K562 (cell line): Measurements from ENCODE around the gene SCNN1A. TPM values are rescaled to one million over a fixed set of nuclear protein-coding genes. Genes with fewer than 3 reads are reported as not detected.

Source experiments
- ARID4B ChIP-seq: sonication (generic); formaldehyde crosslinking; IDR thresholded peaks from 2 replicates; pipeline ENCODE4 v1.8.0; 2022; ENCODE audit warnings: mild to moderate bottlenecking, missing genetic modification reagents
- FOXJ2 ChIP-seq: fragments of 200-800 bp; sonication (Bioruptor generic); IDR thresholded peaks from 2 replicates; pipeline ENCODE4 v1.6.1; 2016; ENCODE audit warnings: missing genetic modification characterization, missing compliant biosample characterization
- HDAC8 ChIP-seq: fragments of 450-650 bp; IDR thresholded peaks from 2 replicates; pipeline ENCODE4 v1.6.1; 2016; ENCODE audit warnings: mild to moderate bottlenecking, missing genetic modification characterization, moderate library complexity, missing compliant biosample characterization
- HNRNPH1 ChIP-seq: fragments of 200-400 bp; formaldehyde crosslinking; optimal IDR thresholded peaks from 2 replicates; pipeline ENCODE3; 2017; ENCODE audit warnings: low read depth, mild to moderate bottlenecking, low read length, moderate library complexity
- HNRNPL ChIP-seq: fragments of 200-400 bp; formaldehyde crosslinking; IDR thresholded peaks from 2 replicates; pipeline ENCODE4 v1.6.1; 2017; ENCODE audit warnings: low read depth, mild to moderate bottlenecking, low read length
- LARP7 ChIP-seq: fragments of 450-650 bp; IDR thresholded peaks from 2 replicates; pipeline ENCODE4 v1.6.1; 2016
- NBN ChIP-seq: fragments of 450-650 bp; IDR thresholded peaks from 2 replicates; pipeline ENCODE4 v1.6.1; 2016; ENCODE audit warnings: low read depth, mild to moderate bottlenecking
- POLR2B ChIP-seq: fragments of 450-650 bp; IDR thresholded peaks from 2 replicates; pipeline ENCODE4 v1.6.1; 2018; ENCODE audit warnings: low read depth; ENCODE audit not compliant: partially characterized antibody
- RBFOX2 ChIP-seq: fragments of 200-400 bp; formaldehyde crosslinking; IDR thresholded peaks from 2 replicates; pipeline ENCODE4 v1.6.1; 2017; ENCODE audit warnings: low read depth, mild to moderate bottlenecking, low read length, moderate library complexity
- SMAD4 ChIP-seq: fragments of 250-450 bp; sonication (Bioruptor Pico); conservative IDR thresholded peaks from 2 replicates; pipeline ENCODE4 v1.8.0; 2021; ENCODE audit warnings: inconsistent platforms, mild to moderate bottlenecking, moderate library complexity
- SREBF1 ChIP-seq: fragments of 150-350 bp; IDR thresholded peaks from 2 replicates; pipeline ENCODE4 v1.6.1; 2014; ENCODE audit warnings: antibody characterized with exemption, low read depth, low read length, borderline replicate concordance
- TAF9B ChIP-seq: fragments of 450-650 bp; IDR thresholded peaks from 2 replicates; pipeline ENCODE4 v1.6.1; 2018; ENCODE audit warnings: mild to moderate bottlenecking; ENCODE audit not compliant: partially characterized antibody
- U2AF1 ChIP-seq: fragments of 200-400 bp; formaldehyde crosslinking; optimal IDR thresholded peaks from 2 replicates; pipeline ENCODE3; 2017; ENCODE audit warnings: mild to moderate bottlenecking, low read depth, low read length, moderate library complexity
- ZBED1 ChIP-seq: IDR thresholded peaks from 2 replicates; pipeline ENCODE4 v1.6.1; 2014
- ZFP30 ChIP-seq: fragments of 250-450 bp; sonication (Bioruptor Pico); IDR thresholded peaks from 2 replicates; pipeline ENCODE4 v1.8.0; 2022; ENCODE audit warnings: moderate library complexity, mild to moderate bottlenecking, inconsistent platforms, borderline replicate concordance
- ZFX ChIP-seq: sonication (generic); formaldehyde crosslinking; IDR thresholded peaks from 2 replicates; pipeline ENCODE4 v1.8.0; 2022; ENCODE audit warnings: mild to moderate bottlenecking, missing genetic modification reagents, moderate library complexity
- ZNF395 ChIP-seq: fragments of 200-800 bp; sonication (Bioruptor generic); IDR thresholded peaks from 2 replicates; pipeline ENCODE4 v1.6.1; 2017; ENCODE audit warnings: missing genetic modification characterization, missing compliant biosample characterization
- polyA plus RNA-seq, 8 experiments: library from polyadenylated mRNA; depleted of rRNA in 4 of 8; stranded (reverse) in 5 of 8; unstranded in 3 of 8; fragments of >200 nt; fragmentation: Nextera tagmentation in 2 of 8; fragmentation: Illumina TruSeq in 1 of 8; extraction: Ambion mirVana in 2 of 8; extraction: Trizol in 1 of 8; gene quantifications; 2 replicates each; pipeline versions ENCODE4 v1.2.1 to v1.2.3, GENCODE V29; 2011 to 2014; ENCODE audit warnings: inconsistent platforms in 1 of 8, missing spikeins in 1 of 8
- total RNA-seq, 7 experiments: library from RNA; depleted of rRNA in 6 of 7; stranded (reverse); fragments of >200 nt in 6 of 7; fragmentation: Illumina TruSeq in 2 of 7; extraction: Trizol in 2 of 7; gene quantifications; 2 replicates each; pipeline versions ENCODE4 v1.2.1 to v1.2.3, GENCODE V29; 2011 to 2021; ENCODE audit warnings: low replicate concordance in 1 of 7
- TF ChIP-seq, protein P1 (sequence below): IDR thresholded peaks from 2 replicates; pipeline ENCODE4 v1.6.1; 2016; ENCODE audit warnings: missing genetic modification characterization, missing compliant biosample characterization

The SCNN1A gene
- total and polyA plus RNA-seq, 9 of the 15 experiments (the other 6 are each of a cell fraction or from before 2014, with no cell fraction given), result 0.15 to 0.49 (median 0.32) TPM; not detected in 5

DNA sequence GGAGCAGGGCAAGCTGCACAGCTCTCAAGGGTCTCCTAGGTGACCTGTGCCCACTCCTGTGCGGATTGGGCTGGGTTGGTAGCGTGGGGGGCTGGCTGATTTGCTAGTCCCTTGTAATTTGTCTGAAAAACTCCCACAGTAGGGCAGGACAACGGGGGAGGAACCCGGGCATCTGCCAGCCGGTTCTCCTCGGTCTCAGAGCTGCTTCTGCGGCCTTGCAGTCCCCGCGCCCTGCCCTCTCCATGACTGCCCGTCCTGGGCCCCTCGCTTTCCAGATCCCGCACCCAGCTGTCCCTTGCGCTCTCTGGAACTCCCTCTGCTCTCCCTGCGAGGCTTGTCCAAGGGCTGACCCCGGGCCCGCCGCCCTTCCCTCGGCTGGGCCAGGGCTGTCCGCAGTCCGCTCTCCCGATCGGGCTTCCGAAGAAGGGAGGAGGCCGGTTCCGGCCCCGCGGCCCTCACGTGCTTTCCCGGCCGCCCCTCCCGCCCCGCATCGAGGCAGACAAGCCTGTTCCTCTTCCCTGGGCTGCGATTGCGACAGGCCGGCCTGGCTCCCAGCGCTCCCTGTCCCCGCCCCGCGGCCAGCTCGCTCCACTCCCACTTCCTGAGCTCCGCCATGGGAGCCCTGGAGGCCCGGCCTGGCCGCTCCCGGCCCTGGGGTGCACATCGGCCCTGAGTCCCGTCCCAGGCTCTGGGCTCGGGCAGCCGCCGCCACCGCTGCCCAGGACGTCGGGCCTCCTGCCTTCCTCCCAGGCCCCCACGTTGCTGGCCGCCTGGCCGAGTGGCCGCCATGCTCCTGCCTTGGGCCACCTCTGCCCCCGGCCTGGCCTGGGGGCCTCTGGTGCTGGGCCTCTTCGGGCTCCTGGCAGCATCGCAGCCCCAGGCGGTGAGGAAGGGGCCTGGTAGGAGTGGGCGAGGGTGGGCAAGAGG is 8.5 kb upstream of the SCNN1A start, which contains the start of gene LTBR (continued):
- TF ChIP-seq ZNF395 (peak; percentile 22; the same call in 1 of the 2 replicates), NBN (0 out of 2 replicates have a peak, but pooled peaks have one; percentile 33), RBFOX2 (peak; percentile 90), LARP7 (no peak), POLR2B (peak; percentile 57), SMAD4 (peak; percentile 67), TAF9B (peak; percentile 22), ZBED1 (peak; percentile 42; the same call in 1 of the 2 replicates), HNRNPH1 (no peak), ARID4B (CRISPR knock-in tag) (peak; percentile 68), HDAC8 (tag) (0 out of 2 replicates have a peak, but pooled peaks have one; percentile 20), HNRNPL (peak; percentile 46; the same call in 1 of the 2 replicates), SREBF1 (no peak), ZFP30 (CRISPR knock-in tag) (no peak), U2AF1 (peak; percentile 82), ZFX (CRISPR knock-in tag) (peak; percentile 99), FOXJ2 (tag) (peak; percentile 40; the same call in 1 of the 2 replicates)
- TF ChIP-seq, protein P1, sequence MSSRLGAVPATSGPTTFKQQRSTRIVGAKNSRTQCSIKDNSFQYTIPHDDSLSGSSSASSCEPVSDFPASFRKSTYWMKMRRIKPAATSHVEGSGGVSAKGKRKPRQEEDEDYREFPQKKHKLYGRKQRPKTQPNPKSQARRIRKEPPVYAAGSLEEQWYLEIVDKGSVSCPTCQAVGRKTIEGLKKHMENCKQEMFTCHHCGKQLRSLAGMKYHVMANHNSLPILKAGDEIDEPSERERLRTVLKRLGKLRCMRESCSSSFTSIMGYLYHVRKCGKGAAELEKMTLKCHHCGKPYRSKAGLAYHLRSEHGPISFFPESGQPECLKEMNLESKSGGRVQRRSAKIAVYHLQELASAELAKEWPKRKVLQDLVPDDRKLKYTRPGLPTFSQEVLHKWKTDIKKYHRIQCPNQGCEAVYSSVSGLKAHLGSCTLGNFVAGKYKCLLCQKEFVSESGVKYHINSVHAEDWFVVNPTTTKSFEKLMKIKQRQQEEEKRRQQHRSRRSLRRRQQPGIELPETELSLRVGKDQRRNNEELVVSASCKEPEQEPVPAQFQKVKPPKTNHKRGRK (tag), result no peak
